AG04449 (cell line): ENCODE data around the gene ERAP2.
"Not testable (repeated sequence)": the region's sequence is repeated elsewhere in the genome, so short reads cannot be mapped to it uniquely, and the experiment has no call there.

Experiments used
- CTCF ChIA-PET: fragments of 350-600 bp; formaldehyde crosslinking; extraction: SDS; loops from one replicate; lab custom pipeline; 2021; ENCODE audit warnings: antibody characterized with exemption; lab: Yijun Ruan, JAX
- POLR2A ChIA-PET: fragments of 400-600, 350-600 bp; formaldehyde crosslinking; extraction: SDS; loops from one replicate; lab custom pipeline; 2020; ENCODE audit warnings: antibody characterized with exemption, inconsistent platforms; lab: Yijun Ruan, JAX
- DNase-seq: peaks from one replicate; pipeline ENCODE4 v3.0.0-alpha.2; 2010; ENCODE audit warnings: low read depth, low spot score
- H3K4me3 ChIP-seq: 2 replicates; pipeline ENCODE4 v1.5.1; 2011; ENCODE audit warnings: low read depth, mild to moderate bottlenecking, control low read depth, low read length
- TF ChIP-seq, protein P1 (sequence below): IDR thresholded peaks from one replicate; pipeline ENCODE4 v1.5.1; 2011; ENCODE audit warnings: mild to moderate bottlenecking, moderate library complexity, low read length, control low read depth, inconsistent platforms; ENCODE audit not compliant: insufficient read depth; ENCODE audit errors: missing control alignments

ERAP2 gene

DNA sequence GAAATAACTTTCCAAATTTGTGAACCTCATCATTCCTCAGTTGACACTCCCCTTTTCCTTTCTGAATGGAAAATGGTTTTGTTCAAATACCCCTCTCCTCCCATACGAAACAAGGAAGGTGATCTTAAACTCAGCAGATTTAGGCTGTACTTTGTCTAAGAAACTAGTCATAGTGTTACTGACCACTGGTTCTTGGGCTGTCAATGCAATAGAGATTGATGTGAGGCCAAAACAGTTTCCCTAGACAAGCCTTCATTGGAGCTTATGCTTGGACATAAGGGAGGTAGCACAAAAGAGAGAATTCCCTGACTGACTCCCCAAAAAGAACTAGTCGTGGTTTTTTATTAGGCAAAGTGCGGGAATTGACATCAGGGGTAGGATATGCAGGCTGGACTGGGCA lies 54.3 kb downstream of the ERAP2 start:
- ChIA-PET CTCF (no interaction called here), POLR2A (no interaction called here)
- no peak for DNase-seq
- no peak overlapping the region for H3K4me3 ChIP-seq
- TF ChIP-seq, protein P1, sequence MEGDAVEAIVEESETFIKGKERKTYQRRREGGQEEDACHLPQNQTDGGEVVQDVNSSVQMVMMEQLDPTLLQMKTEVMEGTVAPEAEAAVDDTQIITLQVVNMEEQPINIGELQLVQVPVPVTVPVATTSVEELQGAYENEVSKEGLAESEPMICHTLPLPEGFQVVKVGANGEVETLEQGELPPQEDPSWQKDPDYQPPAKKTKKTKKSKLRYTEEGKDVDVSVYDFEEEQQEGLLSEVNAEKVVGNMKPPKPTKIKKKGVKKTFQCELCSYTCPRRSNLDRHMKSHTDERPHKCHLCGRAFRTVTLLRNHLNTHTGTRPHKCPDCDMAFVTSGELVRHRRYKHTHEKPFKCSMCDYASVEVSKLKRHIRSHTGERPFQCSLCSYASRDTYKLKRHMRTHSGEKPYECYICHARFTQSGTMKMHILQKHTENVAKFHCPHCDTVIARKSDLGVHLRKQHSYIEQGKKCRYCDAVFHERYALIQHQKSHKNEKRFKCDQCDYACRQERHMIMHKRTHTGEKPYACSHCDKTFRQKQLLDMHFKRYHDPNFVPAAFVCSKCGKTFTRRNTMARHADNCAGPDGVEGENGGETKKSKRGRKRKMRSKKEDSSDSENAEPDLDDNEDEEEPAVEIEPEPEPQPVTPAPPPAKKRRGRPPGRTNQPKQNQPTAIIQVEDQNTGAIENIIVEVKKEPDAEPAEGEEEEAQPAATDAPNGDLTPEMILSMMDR = no peak

DNA sequence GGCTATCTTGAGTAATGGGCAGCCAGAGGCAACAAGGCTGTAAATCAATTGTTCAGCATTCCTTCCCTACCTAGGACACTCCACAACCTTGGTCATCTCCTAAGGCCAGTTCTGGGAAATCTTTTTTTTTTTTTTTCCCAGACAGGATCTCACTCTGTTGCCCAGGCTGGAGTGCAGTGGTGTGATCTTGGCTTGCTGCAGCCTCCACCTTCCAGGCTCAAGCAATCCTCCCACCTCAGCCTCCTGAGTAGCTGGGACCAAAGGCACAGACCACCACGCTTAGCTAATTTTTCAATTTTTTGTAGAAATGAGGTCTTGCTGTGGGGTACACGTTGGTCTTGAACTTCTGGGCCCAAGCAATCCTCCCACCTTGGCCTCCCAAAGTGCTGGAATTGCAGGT lies 54.7 kb downstream of the ERAP2 start:
- H3K4me3 ChIP-seq, DNase-seq, POLR2A ChIA-PET: not testable (repeated sequence)
- CTCF ChIA-PET = interaction anchor here (0.7 kb wide), 1 partner anchor 231 kb away, joined by 4 read pairs; no protein-coding TSS in a partner anchor

DNA sequence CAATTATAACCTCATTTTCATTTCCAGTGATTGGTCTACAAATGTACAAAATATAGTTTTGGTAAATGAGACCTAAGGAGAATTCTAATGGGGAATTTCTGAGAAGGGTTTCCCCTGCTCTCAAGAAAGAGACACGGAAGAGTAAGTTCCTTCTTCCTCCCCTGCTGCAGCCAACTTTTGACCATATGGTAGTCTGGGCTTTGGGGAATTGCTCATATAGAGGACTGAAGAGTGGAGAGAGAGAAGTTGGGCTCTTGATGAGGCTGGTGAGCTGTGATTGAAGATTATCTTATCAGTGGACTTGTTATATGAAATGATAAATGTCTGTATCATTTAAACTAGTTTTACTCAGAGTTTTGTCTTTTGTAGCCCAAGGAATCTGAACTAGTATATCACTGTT lies 55.3 kb downstream of the ERAP2 start:
- CTCF ChIA-PET = interaction anchor here (0.7 kb wide), 1 partner anchor 231 kb away, joined by 4 read pairs; no protein-coding TSS in a partner anchor
- no peak for DNase-seq
- TF ChIP-seq, protein P1 = no peak
- POLR2A ChIA-PET = no interaction called here
- no peak overlapping the region for H3K4me3 ChIP-seq

DNA sequence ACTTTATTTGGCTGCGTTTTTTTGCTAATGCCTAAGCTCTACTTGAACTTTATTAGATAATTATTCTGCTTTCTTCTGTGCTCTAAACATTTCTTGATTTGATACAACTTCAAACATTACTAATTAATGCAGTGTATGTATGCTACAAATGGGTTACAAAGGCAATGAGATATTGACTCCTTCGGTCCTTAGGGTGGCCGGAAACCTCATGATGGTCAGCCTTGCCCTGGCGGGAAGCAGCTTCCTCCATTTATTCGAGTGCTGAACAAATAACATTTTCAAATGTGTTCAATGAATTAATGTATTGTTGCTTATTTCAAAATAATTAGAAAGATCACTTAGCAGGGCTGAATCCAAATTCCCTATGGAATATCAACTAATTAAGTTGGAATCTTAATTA lies 55.7 kb downstream of the ERAP2 start:
- POLR2A ChIA-PET = no interaction called here
- CTCF ChIA-PET = no interaction called here
- H3K4me3 ChIP-seq = no peak overlapping the region
- TF ChIP-seq, protein P1 = no peak
- no peak for DNase-seq

DNA sequence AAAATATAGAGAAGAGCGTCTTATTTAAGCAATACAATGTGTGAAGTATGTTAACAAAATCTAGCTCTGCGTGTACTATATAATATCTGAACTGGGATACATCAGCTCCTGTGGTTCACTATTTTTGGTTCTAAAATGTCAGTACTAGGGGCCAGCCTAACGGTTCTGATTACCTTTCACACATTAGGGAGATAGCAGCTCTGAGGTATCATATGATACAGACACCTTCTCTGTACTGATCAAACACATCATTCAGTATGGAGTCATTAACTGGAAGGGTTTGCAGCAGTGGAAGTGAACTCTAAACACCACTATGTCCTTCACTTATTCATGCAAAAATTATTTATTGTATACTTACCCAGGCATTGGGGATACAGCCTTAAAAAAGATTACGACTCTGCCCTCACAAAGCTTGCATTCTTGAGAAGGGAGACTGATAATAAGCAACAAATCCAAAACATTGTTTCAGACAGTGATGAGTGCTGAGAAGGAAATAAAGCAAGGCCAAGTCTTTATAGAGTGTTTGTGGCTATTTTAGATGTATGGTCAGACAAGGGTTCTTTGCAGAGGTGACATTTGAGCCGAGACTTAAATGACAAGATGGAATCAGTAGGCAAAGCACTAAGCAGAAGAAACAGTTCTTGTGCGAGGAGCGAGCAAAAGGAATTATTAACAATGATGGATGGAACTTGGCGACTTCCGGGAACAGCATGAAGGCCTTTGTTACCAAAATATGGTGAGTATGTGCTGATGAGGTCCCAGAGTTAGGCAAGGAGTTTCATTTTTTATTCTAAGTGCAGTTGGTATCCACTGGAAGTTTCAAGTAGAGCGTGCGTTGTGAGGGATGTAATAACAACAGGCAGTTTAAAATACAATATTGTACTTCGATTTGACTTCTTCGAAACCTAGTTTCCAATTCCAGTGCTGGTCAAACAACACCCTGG lies 57.7 kb downstream of the ERAP2 start:
- DNase-seq = no peak
- CTCF ChIA-PET = interaction anchor here (1.2 to 1.3 kb wide), 4 partner anchors 10 to 320 kb away, joined by 3 to 7 read pairs (median 4); no protein-coding TSS in a partner anchor
- POLR2A ChIA-PET = no interaction called here
- TF ChIP-seq, protein P1 = no peak
- peak overlapping the region; percentile 80 for H3K4me3 ChIP-seq

DNA sequence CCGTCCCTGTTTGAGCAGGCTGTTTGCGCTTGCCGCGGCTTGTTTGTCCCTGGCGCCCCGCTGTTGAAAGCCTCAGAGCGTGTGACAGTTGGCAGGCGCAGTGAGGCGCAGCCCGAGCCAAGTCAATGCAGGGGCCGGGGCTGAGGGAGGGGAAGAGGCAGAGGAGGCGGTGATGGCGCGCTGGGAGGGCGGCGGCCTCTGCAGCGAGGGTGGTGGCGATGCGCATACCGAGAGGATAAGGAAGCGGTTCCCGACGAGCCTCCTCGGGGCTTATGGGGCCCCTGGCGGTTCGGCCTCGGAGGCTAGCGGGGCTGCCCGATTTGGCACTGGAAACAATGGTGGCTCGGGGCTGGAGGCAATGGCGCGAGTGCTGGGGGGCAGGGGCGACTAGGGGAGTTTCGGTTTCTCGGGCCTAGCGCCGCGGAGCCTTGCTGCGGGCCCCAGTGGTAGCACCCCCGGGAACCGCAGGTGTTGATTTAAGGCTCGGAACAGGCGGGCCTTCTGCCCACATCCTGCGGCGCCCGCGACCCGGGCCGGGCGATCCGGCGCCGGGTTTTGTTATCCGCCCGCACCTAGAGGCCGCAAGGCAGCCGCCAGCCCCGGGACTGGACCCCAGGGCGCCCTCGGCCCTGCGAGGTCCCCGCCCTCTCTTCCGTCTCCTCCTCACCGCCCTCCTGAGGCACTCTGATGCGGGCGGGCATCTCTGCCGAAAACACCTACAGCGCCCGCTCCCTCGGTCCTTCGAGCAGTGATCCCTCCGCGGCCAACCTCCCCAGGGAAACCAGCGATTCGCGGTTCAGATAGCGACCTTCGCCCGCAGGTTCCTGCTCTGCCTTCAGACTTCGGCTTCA lies 58.6 kb downstream of the ERAP2 start:
- ChIA-PET POLR2A (interaction anchor here (0.6 kb wide), 1 partner anchor 66 kb away, joined by 3 read pairs; no protein-coding TSS in a partner anchor), CTCF (no interaction called here)
- H3K4me3 ChIP-seq = peak overlapping the region; percentile 80
- TF ChIP-seq, protein P1 = peak; percentile 4
- peak; percentile 61 for DNase-seq
